HG03565 (cell line): ENCODE results near the gene PDXDC1.
"Not testable (repeated sequence)": the region's sequence is repeated elsewhere in the genome, so short reads cannot be mapped to it uniquely, and the experiment has no call there.

Source experiments
- ATAC-seq: cut with Tn5 transposase; IDR thresholded peaks from one replicate; pipeline ENCODE4 v1.9.1; 2021; ENCODE audit warnings: mild to moderate bottlenecking, moderate library complexity; ENCODE audit not compliant: unreplicated experiment

PDXDC1 gene

DNA sequence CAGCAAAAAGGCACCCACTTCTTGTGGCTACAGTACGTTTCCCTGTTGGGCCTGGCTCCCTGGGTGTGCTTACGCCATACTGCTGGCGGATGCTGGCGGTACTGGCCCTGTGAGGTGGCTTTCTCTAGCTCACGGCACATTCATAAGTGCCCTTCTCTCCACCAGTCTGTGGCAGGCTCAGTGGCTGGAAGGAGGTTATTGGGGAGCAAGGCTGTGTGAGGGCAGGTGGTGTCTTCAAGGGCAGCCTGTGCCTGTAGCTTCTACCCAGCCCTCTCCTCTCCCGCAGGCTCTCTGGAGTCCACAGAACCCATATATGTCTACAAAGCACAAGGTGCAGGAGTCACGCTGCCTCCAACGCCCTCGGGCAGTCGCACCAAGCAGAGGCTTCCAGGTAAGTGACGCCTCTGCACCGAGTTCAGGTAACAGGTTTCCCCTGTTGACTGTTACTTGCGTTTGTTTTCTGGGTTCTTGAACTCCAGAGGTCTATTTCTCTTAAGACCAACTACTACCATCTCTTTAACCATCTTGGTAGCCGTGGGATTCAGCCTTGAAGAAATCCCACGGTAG lies 60.4 kb downstream of the PDXDC1 start:
- no peak for ATAC-seq

DNA sequence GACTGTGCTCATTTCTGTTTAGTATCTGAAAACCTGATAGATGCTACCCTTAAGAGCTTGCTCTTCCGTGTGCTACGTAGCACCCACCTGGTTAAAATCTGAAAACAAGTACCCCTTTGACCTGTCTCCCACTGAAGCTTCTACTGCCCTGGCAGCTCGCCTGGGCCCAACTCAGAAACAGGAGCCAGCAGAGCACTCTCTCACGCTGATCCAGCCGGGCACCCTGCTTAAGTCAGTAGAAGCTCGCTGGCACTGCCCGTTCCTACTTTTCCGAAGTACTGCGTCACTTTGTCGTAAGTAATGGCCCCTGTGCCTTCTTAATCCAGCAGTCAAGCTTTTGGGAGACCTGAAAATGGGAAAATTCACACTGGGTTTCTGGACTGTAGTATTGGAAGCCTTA lies 62.2 kb downstream of the PDXDC1 start:
- ATAC-seq = no peak

DNA sequence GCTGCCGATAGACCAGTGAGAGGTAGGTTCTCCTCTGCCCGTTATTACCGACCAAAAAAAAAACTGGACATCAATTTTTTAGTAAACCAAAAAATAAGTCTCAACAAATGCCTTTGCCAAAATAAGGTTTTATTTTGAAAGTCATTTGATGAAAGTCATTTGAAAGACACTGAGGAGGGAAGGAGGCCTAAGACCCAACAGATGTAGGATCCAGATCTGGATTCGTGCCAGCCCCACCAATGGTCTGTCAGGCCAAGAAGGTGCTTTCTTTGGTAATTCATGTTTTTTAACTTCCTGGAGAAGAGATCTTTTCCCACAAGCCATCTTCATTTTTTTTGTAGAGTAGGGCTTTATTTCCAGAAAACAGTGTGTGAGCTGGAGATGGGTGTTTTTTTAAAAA lies 62.9 kb downstream of the PDXDC1 start:
- no peak for ATAC-seq

DNA sequence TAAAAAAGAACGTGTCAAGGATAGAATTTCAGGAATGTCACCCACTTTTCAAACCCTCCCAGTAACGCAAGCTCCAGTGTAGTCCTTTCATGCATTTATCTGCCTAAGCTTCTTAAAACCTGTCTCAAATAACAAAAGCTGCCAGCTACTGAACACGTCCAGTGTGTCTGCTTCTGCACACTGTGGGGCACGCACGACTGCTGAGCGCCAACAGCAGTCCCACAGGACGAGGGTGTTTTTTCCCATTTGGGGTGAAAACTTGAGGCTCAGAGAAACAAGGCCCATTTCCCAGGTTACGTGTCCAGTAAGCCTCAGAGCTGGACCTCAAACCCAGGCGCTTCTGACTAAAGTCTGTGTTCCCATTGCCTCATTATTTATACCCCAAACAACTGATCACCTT lies 63.9 kb downstream of the PDXDC1 start:
- no peak for ATAC-seq

DNA sequence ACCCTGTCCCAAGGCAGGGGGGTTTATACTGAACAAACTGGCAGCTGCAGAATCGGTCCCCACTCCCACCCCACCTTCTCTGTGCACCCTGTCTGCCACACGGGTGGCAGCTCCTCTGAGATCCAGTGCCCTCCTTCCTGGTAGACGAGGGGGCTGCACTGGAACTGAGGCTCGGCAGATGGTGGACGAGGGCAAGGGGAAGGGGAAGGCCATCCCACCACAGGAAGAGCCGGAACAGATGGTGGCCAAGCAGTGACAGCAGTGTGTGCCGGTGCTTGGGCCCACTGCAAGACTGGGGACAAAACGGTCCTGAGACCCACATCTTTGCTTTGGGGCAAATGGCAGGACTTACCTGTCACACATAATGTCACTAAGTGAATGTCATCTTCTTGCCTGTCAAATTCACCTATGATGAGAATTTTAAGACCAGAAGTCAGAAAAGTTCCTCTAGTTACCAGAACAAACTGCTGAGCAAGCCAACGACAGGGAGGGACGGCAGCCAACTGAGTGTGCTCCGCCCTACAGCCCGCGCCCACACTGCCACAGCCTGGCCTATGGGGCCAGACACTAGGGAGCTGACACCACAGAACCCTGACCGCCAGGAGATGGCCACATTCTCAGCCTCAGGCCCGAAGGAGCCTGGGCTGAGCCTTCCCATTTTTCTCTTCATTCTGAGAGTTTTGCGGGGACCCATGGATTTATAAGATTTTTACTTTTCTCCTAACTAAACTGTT lies 66.6 kb downstream of the PDXDC1 start:
- ATAC-seq = no peak

DNA sequence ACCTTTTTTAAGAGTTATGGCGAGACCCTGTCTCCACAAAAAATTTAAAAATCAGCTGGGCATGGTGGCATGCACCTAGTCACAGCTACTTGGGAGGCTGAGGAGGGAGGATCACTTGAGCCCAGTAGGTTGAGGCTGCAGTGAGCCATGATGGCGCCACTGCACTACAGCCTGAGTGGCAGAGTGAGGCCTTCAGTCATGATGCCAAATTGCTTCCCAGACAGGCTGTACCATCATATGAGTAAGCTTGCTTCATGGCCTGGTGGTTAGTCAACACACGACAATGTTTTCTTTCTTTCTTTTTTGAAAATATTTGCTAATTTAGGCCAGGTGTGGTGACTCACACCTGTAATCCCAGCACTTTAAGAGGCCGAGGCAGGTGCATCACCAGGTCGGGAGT lies 68.5 kb downstream of the PDXDC1 start:
- no peak for ATAC-seq

DNA sequence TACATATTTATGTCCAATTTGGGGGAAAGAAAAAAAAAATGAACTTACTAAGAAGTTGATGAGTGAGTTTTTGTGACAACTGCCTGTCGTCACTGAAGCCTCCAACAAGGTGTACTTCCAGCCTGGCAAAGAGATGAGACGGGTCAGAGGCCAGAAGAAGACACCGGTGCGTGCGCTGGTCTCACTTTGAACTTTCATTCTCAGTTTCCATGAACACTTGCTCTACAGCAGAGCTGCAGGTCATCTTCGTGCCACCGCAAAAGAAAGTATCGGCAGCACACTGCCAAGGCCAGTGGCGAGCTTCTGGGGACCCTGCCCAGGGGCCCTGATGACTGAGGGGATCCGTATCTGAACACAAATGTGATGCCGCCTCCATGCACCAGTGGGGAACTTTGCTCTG lies 69.5 kb downstream of the PDXDC1 start:
- ATAC-seq = no peak

DNA sequence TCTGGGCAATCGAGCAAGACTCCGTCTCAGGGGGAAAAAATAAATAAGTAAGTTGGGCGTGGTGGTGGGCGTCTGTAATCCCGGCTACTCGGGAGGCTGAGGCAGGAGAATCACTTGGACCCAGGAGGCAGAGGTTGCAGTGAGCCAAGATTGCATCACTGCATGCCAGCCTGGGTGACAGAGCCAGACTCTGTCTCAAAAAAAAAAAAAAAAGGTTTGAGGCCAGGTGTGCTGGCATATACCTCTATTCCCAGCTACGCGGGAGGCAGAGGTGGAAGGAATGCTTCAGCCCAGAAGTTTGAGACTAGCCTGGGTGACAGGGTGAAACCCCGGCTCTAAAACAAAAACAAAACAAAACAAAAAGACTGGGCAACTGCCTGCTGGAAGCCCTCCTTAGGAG lies 70.4 kb downstream of the PDXDC1 start:
- ATAC-seq = not testable (repeated sequence)

DNA sequence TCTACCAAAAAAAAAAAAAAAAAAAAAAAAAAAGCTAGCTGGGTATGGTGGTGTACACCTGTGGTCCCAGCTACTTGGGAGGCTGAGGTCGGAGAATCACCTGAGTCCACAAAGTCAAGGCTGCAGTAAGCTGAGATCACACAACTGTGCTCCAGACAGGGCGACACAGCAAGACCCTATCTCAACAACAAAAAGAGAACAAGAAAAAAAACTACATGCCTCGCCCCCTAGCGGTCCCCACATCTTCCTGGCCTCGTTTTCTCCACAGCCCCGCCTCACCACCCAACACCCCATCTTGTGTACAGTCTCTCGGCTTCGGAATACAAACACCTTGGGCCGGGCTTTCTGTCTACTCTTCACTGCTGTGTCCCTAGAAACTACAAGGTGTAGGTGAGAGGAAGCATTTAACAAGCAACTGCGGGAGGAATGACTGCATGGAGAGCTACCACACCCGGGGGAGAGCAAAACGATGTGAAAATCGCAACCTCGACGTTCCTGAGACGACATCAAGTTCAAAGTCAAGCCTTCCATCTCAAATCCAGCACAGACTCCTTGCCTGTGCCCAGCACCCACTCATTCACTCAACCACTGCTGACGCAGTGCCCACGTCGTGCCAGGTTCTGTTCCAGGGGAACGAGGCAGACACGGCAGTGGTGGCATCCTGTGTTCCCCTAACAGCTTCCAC lies 72.0 kb downstream of the PDXDC1 start:
- no peak for ATAC-seq

DNA sequence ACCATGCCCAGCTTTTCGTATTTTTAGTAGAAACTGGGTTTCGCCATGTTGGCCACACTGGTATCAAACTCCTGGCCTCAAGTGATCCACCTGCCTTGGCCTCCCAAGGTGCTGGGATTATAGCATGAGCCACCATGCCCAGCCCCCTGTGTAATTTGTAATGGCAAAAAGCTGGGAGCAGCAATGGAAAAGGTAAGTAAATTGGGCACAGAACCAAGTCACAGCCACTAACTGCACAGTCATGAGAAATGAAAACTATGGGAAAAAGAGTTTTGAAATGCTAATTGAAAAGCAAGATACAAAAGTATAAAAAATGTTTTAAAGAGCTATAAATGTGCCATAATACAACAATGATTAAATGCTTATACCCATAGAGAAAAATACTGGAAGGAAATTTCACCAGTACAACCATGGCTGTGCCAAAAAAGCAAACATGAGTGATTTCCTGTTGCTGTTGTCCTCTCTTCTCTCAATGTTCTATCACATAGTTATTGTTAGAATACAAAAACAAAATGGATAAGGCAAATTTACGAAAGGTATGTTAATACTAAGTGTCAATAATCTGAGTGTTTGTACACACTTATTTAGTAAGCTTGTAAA lies 74.9 kb downstream of the PDXDC1 start:
- no peak for ATAC-seq

DNA sequence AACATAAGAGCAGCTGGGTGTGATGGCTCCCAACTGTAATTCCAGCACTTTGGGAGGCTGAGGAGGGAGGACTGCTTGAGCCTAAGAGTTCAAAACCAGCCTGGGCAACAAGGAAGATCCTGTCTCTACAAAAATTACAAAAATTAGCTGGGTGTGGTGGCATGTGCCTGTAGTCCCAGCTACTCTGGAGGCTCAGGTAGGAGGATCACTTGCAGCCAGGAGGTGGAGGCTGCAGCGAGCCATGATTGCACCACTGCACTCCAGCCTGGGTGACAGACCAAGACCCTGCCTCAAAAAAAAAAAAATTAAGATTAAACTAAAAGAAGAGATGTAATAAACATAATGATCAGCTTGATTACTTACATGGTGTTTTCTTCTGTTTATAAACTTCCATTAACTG lies 75.6 kb downstream of the PDXDC1 start:
- not testable (repeated sequence) for ATAC-seq

DNA sequence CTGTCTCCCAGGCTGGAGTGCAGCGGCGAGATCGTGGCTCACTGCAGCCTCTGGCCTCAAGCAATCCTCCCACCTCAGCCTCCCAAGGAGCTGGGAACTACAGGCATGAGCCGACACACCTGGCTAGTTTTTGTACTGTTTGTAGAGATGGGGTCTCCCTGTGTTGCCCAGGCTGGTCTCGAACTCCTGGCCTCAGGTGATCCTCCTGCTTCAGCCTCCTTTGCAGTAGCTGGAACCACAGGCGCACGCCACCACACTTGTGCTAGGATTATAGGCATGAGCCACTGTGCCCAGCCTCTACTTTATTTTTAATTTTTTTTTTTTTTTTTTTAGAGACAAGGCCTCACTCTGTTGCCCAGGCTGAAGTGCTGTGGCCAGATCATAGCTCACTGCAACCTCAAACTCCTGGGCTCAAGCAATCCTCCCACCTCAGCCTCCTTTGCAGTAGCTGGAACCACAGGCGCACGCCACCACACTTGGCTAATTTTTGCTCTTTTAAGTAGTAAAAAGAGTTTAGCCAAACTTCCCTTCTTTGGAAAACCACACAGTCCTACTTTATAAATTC lies 76.6 kb downstream of the PDXDC1 start:
- ATAC-seq = no peak

DNA sequence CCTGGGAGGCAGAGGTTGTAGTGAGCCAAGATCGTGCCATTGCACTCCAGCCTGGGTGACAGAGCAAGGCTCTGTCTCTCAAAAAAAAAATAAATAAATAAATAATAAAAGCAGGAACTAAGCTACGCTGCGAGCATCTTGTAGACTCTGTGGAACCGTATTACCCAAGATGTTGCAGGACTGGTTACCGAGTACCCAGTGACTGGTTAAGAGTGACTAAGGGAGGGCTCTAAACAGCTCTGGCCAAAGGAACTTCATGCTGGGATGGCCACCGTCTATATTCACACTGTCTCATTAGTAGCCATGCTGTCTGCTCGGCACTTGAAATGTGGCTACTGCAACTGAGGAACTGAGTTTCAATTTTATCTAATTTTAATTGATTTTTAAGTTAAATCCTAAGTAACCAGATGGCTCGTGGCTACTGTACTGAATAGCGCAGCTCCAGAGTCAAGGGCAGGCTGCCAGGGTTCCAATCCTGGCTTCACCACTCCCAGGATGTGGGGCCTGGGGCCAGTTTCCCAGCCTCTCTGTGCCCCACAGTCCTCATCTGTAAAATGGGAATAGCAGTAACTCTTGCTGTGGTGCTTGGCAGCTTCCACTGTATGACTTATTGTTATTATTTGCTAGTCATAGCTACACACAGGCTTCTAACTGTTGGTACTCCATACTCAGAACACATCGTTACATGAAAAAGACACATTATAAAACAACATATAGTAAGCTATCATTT lies 78.1 kb downstream of the PDXDC1 start:
- ATAC-seq = no peak

DNA sequence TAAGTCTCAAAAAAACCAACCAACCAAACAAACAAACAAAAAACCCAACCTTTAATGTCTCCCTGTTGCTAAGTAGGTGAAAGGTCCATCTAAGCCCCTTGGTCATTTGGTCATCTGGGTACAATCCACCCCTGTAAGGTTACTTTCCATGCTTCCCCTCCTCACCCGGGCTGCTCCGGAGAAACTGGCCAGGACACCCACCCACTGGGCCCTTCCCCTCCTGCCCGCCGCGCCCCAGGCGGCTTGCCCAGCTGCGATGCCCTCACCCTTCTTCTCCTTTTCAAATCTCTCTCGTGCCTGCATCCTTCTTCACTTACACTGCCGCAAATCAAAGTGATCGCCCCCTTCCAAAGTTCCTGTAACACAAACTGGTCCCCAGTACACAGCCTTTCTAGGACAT lies 79.1 kb downstream of the PDXDC1 start:
- ATAC-seq = no peak

DNA sequence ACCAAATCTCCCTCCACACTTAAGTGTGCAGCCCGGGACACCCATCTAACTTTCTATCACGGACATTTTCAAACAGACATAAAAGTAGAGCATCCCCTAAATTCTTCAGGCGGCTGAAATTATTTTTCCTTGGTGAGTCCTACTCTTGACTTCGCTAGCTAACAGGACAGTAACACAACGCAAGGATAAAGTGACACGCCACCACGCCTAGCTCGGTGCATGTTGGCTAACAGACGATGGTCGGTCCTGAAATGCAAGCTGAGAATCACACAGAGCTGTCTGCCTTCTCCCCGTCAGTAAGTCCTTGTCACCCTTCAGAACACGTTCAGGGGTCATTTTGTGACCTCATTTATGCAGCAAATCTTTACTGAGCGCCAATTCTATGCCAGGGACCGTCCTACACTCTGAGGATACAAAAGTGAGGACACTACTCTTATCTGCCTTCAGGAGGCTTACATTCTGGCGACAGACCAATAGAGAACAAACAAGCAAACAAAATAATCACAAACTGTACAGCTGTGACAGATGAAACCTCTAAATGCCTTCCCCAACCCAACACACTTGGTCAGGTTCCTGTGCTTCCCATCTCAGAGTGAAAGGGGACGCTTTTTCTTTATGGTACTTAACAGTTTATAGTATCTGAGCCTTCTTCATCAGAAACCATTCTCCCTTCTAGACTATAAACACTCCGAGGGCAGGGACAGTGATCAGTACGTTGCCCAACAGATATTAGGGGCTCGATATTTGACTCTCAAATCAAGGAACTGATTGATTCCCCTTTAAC lies 79.7 kb downstream of the PDXDC1 start:
- ATAC-seq = no peak

DNA sequence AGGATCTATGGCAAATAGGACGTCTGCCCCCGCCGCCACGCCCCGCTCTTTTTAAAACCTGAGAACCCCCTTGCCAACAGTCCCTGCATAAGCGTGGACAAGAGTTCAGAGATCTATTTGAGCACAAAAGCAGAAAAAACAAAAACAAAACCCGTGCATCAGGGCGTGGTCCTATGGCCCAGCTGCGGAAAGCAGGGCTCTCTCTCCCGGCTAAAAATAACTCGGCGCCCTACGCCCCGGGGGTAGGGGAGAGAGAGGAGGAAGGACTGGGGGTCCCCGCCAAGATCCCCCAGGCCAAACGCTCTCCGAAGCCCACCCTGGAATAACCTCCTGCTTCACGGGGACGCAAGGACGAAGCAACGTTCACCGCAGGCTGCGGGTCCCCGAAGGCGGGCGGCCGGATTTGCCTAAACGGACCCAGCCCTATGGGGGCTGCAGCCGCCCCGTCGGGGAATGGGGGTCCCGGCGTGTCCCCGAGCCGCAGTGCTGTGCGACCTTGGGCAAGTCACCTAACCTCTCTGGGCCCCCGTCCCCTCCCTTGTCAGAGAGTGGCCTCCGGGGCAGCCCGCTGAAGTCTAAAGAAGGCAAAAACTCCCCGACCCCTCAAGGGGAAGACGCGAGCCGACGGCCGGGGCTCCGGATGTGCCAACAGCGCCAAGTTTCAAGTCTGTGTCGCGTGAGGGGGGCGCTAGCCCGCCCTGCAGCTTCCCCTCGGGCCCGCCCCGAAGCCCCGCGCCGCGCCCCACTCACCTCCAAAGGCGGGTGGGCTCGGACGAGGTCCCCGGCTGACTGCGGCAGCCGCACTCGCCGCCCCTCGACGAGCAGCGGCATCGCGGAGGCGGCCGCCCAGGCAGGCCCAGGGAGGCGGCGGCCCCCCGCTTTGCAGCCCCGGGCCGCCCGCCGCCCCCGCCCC lies 80.6 kb downstream of the PDXDC1 start:
- ATAC-seq = peak; percentile 39

DNA sequence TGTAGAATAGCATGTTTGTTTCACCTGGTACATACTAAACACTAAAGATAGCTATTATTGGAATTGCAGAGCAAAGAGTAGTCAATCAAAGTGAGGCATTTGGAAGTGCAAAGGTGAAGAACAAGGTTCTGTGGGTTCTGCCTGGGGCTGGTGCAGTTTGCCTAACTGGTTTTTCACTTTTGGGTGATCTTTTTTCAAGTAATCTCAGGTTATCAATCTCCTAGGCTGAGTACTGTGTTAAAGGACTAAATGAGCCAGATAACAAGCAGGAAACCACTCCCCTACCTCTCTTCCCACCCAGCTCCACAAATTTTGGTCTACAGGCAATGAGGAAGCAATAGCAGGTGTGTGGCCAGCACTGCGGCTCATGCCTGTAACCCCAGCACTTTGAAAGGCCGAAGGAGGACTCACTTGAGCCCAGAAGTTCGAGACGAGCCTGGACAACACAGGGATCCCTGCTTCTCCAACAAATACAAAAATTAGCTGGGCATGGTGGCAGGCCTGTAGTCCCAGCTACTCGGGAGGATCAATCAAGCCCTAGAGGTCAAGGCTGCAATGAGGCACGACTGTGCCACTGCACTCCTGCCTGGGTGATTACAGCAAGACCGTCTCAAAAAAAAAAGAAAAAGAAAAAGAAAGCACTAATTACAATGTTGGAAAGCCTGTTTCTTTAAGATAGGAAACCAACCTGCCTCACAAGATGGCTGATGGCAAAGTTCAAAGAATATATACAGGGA lies 83.0 kb downstream of the PDXDC1 start:
- no peak for ATAC-seq

DNA sequence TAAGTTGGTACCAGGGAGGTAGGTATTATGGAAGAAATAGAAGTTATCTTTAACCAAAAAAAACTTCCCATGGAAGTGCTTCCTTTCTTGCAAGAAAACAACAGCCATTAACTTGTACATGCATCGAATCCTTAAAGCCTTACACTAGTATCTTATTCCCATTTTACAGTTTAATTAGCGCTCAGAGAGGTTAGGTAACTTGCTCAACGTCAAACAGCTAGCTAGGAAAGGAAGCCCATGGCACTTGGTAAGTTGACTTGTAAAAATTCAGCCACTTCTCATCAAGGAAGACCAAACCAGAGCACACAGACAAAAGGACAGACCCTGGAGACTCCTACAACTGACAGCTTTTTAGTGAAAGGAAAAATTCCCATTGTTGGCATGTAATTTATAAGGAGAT lies 84.5 kb downstream of the PDXDC1 start:
- ATAC-seq = no peak
